CD4-positive, CD25-positive, alpha-beta regulatory T cell (primary cell): ENCODE results near the gene ANXA9. TPM values are rescaled to one million over a fixed set of nuclear protein-coding genes. Genes with fewer than 3 reads are reported as not detected.

Experiments used
- ATAC-seq, 2 donors: fragments of 150-1000 bp; cut with Tn5 transposase; one replicate each; pipeline ENCODE4 v1.10.0; 2021; ENCODE audit warnings: low read depth in 2 of 2, moderate number of reproducible peaks in 2 of 2, moderate library complexity in 1 of 2
- DNase-seq, 3 donors: peaks; one replicate each; pipeline versions ENCODE4 v3.0.0 to v3.0.0-alpha.2; 2012 to 2022; ENCODE audit warnings: mixed read lengths in 1 of 3
- H3K27ac ChIP-seq: one replicate; pipeline ENCODE4 v1.7.0; 2013; ENCODE audit warnings: mild to moderate bottlenecking, low read length; ENCODE audit not compliant: insufficient read depth, poor library complexity, severe bottlenecking
- H3K27me3 ChIP-seq: one replicate; pipeline ENCODE4 v1.7.0; 2013; ENCODE audit warnings: low read length; ENCODE audit not compliant: control insufficient read depth, insufficient read depth
- H3K36me3 ChIP-seq: one replicate; pipeline ENCODE4 v1.7.0; 2013; ENCODE audit warnings: mild to moderate bottlenecking, low read length, moderate library complexity; ENCODE audit not compliant: control insufficient read depth, insufficient read depth
- H3K4me1 ChIP-seq: 2 replicates; pipeline ENCODE4 v1.7.0; 2013; ENCODE audit warnings: mild to moderate bottlenecking, low read length; ENCODE audit not compliant: insufficient read depth, control insufficient read depth, poor library complexity, severe bottlenecking
- H3K4me3 ChIP-seq: one replicate; pipeline ENCODE4 v1.7.0; 2013; ENCODE audit warnings: low read depth, mild to moderate bottlenecking, low read length, moderate library complexity
- H3K9me3 ChIP-seq, 2 experiments: 1 replicate in 1 of 2; 2 replicates in 1 of 2; pipeline ENCODE4 v1.7.0; 2013; ENCODE audit warnings: low read length in 2 of 2, mild to moderate bottlenecking in 1 of 2, moderate library complexity in 1 of 2; ENCODE audit not compliant: control insufficient read depth in 2 of 2
- H3K27ac Mint-ChIP-seq, 3 donors: one replicate each; pipeline ENCODE4 v1.8.0; 2020 to 2022; ENCODE audit warnings: mild to moderate bottlenecking in 3 of 3, mixed read lengths in 3 of 3, moderate library complexity in 2 of 3
- H3K27me3 Mint-ChIP-seq: one replicate; pipeline ENCODE4 v1.8.0; 2022; ENCODE audit warnings: mild to moderate bottlenecking, mixed read lengths
- H3K36me3 Mint-ChIP-seq: one replicate; pipeline ENCODE4 v1.8.0; 2020; ENCODE audit warnings: mixed read lengths
- H3K4me1 Mint-ChIP-seq, 4 donors: one replicate each; pipeline ENCODE4 v1.8.0; 2020 to 2022; ENCODE audit warnings: mixed read lengths in 4 of 4, mild to moderate bottlenecking in 1 of 4
- H3K4me3 Mint-ChIP-seq, 4 donors: one replicate each; pipeline ENCODE4 v1.8.0; 2020 to 2022; ENCODE audit warnings: mild to moderate bottlenecking in 4 of 4, mixed read lengths in 4 of 4, moderate library complexity in 3 of 4
- H3K9me3 Mint-ChIP-seq, 7 donors: one replicate each; pipeline ENCODE4 v1.8.0; 2020 to 2022; ENCODE audit warnings: mixed read lengths in 7 of 7, mild to moderate bottlenecking in 3 of 7, moderate library complexity in 2 of 7
- polyA plus RNA-seq, 4 donors: library from polyadenylated mRNA; unstranded; fragments of 300-500 nt; fragmentation: Illumina TruSeq; gene quantifications; one replicate each; pipeline ENCODE4 v1.2.3, GENCODE V29; 2021
- total RNA-seq: library from RNA; stranded (reverse); gene quantifications from one replicate; pipeline ENCODE4 v1.2.3, GENCODE V29; 2022

The ANXA9 gene
- total and polyA plus RNA-seq, 5 donors from 2014 or later = not detected

DNA sequence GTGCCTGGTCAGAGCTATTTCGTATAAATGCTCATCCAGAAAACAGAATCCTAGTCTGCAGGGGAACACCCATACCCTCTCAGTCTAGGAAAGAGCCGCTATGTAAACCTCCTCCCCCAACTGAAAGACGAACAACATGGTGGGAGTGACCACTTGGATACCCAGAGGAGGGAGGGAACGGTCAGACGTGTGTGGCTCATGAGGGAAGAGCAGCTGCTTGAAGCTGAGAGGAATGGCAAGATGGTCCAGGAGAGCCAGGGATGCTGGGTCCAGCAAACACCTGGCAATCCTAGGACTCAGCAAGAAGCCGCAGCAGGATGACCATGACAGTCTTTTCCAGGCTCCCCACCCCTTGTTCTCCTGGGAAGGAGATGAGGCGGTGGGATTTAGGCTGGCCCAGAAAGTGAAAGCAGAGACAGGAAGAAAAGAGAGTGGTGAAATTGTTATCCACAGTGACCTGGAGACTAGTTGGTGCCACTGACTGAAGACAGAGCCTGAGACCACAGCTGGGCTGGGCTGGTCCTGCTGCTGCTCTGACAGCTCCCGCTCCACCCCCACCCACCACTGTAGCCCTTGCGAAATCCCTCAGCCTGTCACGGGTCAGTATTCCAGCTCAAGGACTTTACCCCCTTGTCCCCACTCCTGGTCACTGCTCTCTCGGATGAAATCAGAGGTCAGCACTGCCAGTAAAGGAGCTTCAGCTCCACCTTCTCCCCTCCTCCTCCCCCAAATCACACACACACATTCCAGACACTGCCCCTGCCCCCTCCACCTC is 11.1 kb upstream of the ANXA9 start:
- Histone ChIP-seq H3K27me3 (no peaks in the 10 kb centered on the region), H3K9me3 (no peaks in the 10 kb centered on the region), H3K27ac (peak overlapping the region; percentile 8), H3K36me3 (peaks cover 30% of the 10 kb centered on the region), H3K4me1 (peaks cover 44% of the 10 kb centered on the region), H3K4me3 (no peak overlapping the region)
- Mint-ChIP-seq H3K27ac (peak overlapping the region; percentile 87 to 94 (median 88)), H3K4me3 (peak overlapping the region; percentile 36 to 91 (median 72)), H3K27me3 (no peaks in the 10 kb centered on the region), H3K36me3 (peaks cover 26% of the 10 kb centered on the region), H3K4me1 (peaks cover 10 to 56% (median 42%) of the 10 kb centered on the region in 4 donors), H3K9me3 (no peaks in the 10 kb centered on the region)
- ATAC-seq = no peak
- DNase-seq = no peak

DNA sequence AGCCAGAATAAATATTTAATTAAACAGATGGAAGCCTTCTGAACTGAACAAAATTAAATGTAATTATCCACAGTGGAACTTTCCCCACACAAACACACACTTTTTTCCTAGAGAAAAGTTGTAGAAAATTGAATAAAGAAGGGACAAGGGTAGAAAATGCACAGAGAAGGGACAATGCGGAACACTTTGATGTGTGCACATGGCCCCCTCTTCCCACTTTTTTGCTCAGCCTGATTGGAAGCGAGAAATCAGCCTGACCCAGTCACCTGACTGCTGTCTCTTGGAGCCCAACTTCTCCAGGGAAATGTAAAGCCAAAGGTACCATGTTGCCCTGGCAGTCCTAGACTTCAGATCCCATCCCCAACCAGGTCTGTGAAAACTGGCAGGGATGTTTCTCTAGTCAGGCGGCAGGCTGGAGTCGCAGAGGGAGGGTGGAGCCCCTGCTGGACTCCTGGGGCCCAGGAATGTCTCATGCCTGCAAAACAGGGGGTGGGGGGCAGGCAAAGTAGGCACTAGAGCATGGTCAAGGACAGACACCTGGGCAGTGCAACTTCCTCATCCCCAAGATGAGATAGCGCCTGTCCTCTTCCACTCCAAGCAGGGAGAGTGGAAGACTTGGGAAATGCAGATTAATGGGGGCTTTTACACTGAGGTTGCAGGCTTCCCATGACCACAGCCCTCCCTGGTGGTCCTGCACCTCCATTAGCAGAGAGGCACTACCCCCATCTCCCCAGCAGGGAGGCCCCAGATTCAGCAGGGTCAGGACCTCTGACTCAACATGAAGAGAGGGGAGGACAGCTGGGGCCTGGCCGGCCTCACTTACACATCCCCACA is 10.3 kb upstream of the ANXA9 start:
- Mint-ChIP-seq H3K36me3 (peaks cover 18% of the 10 kb centered on the region), H3K27me3 (no peaks in the 10 kb centered on the region), H3K4me3 (peak overlapping the region; percentile 90 to 96 (median 91)), H3K27ac (peak overlapping the region; percentile 48 to 88 (median 87)), H3K4me1 (peaks cover 14 to 64% (median 48%) of the 10 kb centered on the region in 4 donors), H3K9me3 (no peaks in the 10 kb centered on the region)
- H3K4me3 ChIP-seq = peak overlapping the region; percentile 82
- peaks cover 22% of the 10 kb centered on the region for H3K36me3 ChIP-seq
- H3K9me3 ChIP-seq = no peaks in the 10 kb centered on the region
- no peaks in the 10 kb centered on the region for H3K27me3 ChIP-seq
- H3K4me1 ChIP-seq = peaks cover 52% of the 10 kb centered on the region
- DNase-seq (no peak), ATAC-seq (no peak)
- peak overlapping the region; percentile 79 for H3K27ac ChIP-seq

DNA sequence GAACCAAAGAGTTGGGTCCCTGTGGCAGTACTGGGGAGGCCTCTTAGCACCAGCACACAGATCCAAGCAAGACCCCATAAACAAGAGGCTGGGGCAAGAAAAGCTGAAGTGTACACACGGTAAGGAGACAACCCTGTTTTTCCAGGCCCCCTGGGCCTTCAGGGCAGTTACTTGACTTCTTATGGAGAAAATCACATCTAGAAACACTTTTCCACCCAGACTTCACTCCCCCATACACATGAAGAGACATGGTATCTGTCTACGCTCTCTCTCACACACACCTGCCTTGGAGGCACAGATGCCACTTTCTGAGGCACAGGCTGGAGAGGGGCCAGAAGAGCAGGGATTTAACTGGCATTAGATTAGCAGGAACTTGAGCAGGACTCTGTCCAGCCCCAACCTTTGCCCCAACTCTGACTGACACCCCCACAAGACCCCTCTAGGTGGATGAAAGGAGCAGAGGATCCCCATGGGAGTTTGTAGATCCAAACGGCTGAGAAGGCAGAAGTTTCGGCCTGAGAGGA is 9.6 kb upstream of the ANXA9 start:
- peaks cover 2% of the 10 kb centered on the region for H3K27me3 Mint-ChIP-seq
- H3K4me1 Mint-ChIP-seq = peaks cover 19 to 71% (median 54%) of the 10 kb centered on the region in 4 donors
- Histone ChIP-seq H3K27ac (peak overlapping the region; percentile 79), H3K4me1 (peaks cover 58% of the 10 kb centered on the region), H3K27me3 (no peaks in the 10 kb centered on the region), H3K9me3 (no peaks in the 10 kb centered on the region), H3K36me3 (peaks cover 15% of the 10 kb centered on the region), H3K4me3 (peak overlapping the region; percentile 82)
- no peaks in the 10 kb centered on the region for H3K9me3 Mint-ChIP-seq
- H3K27ac Mint-ChIP-seq = peak overlapping the region; percentile 87 to 92 (median 88)
- DNase-seq = no peak
- peak overlapping the region; percentile 90 to 96 (median 91) for H3K4me3 Mint-ChIP-seq
- peaks cover 12% of the 10 kb centered on the region for H3K36me3 Mint-ChIP-seq
- no peak for ATAC-seq

DNA sequence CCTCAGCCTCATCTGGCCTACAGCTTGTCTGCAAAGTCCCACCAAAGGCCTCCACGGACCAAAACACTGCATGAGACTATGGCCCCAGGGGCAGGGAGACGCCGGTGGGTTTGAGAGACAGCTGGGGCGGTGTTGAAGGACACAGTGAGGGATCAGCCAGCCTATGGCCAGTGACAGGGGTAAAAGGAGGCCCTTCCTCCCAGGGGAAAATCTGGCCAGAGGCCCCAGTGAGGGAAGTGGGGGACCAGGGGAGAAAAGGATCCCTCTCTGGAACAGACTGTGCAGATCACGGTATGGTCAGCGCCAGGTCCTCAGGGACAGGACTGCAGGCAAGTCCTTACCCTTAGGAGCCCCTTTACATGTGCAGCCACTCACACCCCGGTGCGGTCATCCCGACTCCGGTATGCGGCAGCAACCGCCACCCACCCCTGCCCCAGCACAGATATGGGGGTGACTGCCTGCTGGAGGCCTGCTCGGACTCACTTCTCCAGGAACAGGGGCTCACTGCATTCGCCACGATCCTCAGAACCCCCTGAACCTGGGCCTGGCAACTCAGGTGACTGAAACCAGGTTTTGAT is 8.7 kb upstream of the ANXA9 start:
- ATAC-seq = no peak
- Histone ChIP-seq H3K36me3 (peaks cover 7% of the 10 kb centered on the region), H3K4me1 (peaks cover 61% of the 10 kb centered on the region), H3K4me3 (peak overlapping the region; percentile 82), H3K27ac (peak overlapping the region; percentile 79), H3K27me3 (no peaks in the 10 kb centered on the region), H3K9me3 (no peaks in the 10 kb centered on the region)
- peaks cover 20 to 75% (median 57%) of the 10 kb centered on the region in 4 donors for H3K4me1 Mint-ChIP-seq
- H3K27ac Mint-ChIP-seq = peak overlapping the region; percentile 87 to 92 (median 88)
- no peaks in the 10 kb centered on the region for H3K9me3 Mint-ChIP-seq
- H3K4me3 Mint-ChIP-seq = peak overlapping the region; percentile 90 to 96 (median 91)
- DNase-seq = no peak
- peaks cover 4% of the 10 kb centered on the region for H3K27me3 Mint-ChIP-seq
- peaks cover 4% of the 10 kb centered on the region for H3K36me3 Mint-ChIP-seq

DNA sequence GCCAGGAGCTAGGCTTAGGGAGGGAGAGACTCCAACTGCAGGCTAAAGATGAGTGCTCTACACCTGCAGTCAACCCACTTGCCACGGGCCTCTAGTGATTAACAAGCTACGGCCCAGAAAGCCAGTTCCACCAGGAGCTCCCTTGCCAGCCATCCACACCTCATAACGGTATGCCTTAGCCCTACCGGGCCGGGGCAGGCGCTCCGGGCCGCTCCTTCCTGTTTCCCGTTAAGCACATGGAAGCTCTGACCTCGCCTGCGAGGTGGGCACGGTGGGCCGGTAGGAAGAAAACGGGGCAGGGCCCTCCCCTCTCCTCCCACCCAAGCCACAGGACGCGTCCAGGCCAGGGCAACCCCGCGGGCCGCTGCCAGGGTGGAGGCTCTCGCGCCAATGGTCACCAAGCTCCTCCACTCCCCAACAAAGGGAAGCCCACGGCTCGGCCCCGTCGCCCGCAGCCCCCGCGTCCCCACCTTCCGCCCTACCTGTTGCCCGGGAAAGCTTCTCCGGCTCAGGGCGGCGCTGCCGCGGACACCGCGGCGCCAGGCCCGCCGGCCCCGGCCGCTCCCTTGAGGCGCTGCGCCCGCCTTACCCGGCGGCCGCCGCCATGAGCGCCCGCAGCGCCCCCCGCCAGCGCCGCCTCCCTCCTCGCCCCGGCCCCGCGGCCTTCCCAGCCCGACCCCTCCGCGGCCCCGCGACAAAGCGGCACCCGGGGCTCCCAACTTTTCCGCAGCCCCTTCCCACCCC is 8.1 kb upstream of the ANXA9 start:
- Mint-ChIP-seq H3K4me3 (peak overlapping the region; percentile 90 to 96 (median 91)), H3K27me3 (peaks cover 4% of the 10 kb centered on the region), H3K9me3 (no peaks in the 10 kb centered on the region), H3K4me1 (peaks cover 20 to 77% (median 58%) of the 10 kb centered on the region in 4 donors), H3K36me3 (peaks cover under 1% of the 10 kb centered on the region), H3K27ac (peak overlapping the region; percentile 20 to 88 (median 87))
- Histone ChIP-seq H3K36me3 (peaks cover under 1% of the 10 kb centered on the region), H3K9me3 (no peaks in the 10 kb centered on the region), H3K4me3 (peak overlapping the region; percentile 82), H3K27ac (peak overlapping the region; percentile 79), H3K4me1 (peaks cover 65% of the 10 kb centered on the region), H3K27me3 (no peaks in the 10 kb centered on the region)
- peak; percentile 15 to 23 for ATAC-seq
- peak; percentile 26 to 60 (median 27) for DNase-seq

DNA sequence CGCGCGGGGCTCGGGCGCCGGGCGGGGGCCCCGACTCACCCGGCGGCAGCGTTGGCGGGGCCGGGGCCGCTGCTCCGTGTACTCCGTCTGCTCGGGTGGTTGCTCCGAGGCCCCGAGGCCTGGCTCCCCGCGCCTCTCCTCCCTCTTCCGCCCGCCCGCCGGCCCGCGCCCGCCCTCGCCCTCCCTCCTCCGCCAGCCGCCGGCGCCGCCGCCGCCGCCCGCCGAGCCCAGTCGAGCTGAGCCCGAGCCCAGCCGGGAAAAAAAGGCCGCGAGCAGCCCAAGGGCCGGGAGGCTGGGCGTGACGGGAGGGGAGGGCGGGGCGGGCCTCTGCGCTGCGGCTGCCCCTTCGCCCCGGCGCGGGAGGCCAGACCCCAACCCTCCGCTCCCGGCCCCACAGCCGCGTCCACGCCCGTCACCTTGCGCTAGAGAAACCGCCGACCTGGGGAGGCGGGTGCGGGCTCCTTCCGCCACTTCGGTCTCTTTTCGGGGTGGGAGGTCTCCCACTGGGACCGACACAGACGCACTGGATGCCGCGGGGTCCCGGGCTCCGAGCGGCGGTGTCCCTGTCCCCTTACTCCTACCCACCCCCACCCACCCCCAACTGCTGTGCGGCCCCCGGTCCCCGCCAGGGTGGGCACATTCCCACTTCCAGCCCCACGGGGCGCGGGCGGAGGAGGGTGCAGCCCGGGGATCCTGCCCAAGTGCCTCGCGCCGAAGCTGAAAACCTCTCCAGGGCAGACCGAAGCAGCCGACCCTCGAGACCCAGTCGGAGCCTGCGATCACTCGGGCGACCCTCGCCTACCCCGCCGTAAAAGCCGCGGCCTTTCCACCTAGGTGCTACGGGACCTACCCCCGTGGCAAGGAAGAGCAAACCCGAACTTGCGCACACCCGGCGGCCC is 7.3 kb upstream of the ANXA9 start, which contains the start of gene CERS2:
Gene CERS2, minus strand, starts transcription at position 256 of the 899 bp plus-strand sequence. CDS start 5,745 bp downstream, outside the sequence.
- H3K9me3 ChIP-seq = no peaks in the 10 kb centered on the region
- peak; percentile 59 to 65 for ATAC-seq
- H3K4me1 ChIP-seq = peaks cover 69% of the 10 kb centered on the region
- no peaks in the 10 kb centered on the region for H3K36me3 ChIP-seq
- H3K4me3 ChIP-seq = peak within 1 kb of the TSS; percentile 82
- peak within 1 kb of the TSS; percentile 79 for H3K27ac ChIP-seq
- Mint-ChIP-seq H3K27ac (peak within 1 kb of the TSS; percentile 85 to 88 (median 87)), H3K4me1 (peaks cover 27 to 82% (median 61%) of the 10 kb centered on the region in 4 donors), H3K4me3 (peak within 1 kb of the TSS; percentile 90 to 96 (median 91)), H3K27me3 (peaks cover 9% of the 10 kb centered on the region), H3K9me3 (no peaks in the 10 kb centered on the region), H3K36me3 (no peaks in the 10 kb centered on the region)
- H3K27me3 ChIP-seq = no peaks in the 10 kb centered on the region
- peak; percentile 71 to 77 (median 74) for DNase-seq
